A549 (cell line): Measurements from ENCODE around the gene FSTL4. TPM values are rescaled to one million over a fixed set of nuclear protein-coding genes. Genes with fewer than 3 reads are reported as not detected.
A peak's percentile ranks its signal among the peaks of the same experiment; 100 is the strongest.

Experiments
- ATAC-seq, 2 experiments: fragments of 200-7000 bp in 1 of 2; fragments of >200 bp in 1 of 2; cut with Nextera tagmentation in 1 of 2; cut with Tn5 transposase in 1 of 2; 3 replicates each; pipeline versions ENCODE4 v1.8.0 to v1.9.1; 2018 to 2020; ENCODE audit warnings: mild to moderate bottlenecking in 1 of 2, moderate library complexity in 1 of 2
- CTCF ChIA-PET: fragments of 300-600 bp; sonication (Branson Sonifier 250); formaldehyde crosslinking; extraction: SDS; loops from one replicate; lab custom pipeline; 2021; ENCODE audit warnings: antibody characterized with exemption, inconsistent platforms; lab: Yijun Ruan, JAX
- POLR2A ChIA-PET: fragments of 350-600 bp; formaldehyde crosslinking; extraction: SDS; loops from one replicate; lab custom pipeline; 2021; ENCODE audit warnings: antibody characterized with exemption, inconsistent platforms; lab: Yijun Ruan, JAX
- DNase-seq, 2 experiments: peaks; one replicate each; pipeline versions ENCODE4 v3.0.0 to v3.0.0-alpha.2; 2011 to 2016; ENCODE audit warnings: low read depth in 1 of 2, low spot score in 1 of 2
- FAIRE-seq: peaks from 2 replicates; lab custom pipeline; 2011; peaks lifted over from hg19 to GRCh38; lab: Jason Lieb, UNC
- H3K27ac ChIP-seq, 2 experiments: fragments of >200 bp; sonication (Bioruptor Twin); formaldehyde crosslinking; 3 replicates each; pipeline ENCODE4 v1.5.1; 2016 to 2017
- H3K4me1 ChIP-seq: fragments of >200 bp; sonication (Bioruptor Twin); formaldehyde crosslinking; 3 replicates; pipeline ENCODE4 v1.6.1; 2016
- H3K4me2 ChIP-seq: fragments of >200 bp; sonication (Bioruptor Twin); formaldehyde crosslinking; 3 replicates; pipeline ENCODE4 v1.6.1; 2016
- H3K4me3 ChIP-seq: fragments of >200 bp; sonication (Bioruptor Twin); formaldehyde crosslinking; 3 replicates; pipeline ENCODE4 v1.5.1; 2016
- H3K9me3 ChIP-seq: fragments of >200 bp; sonication (Bioruptor Twin); formaldehyde crosslinking; 3 replicates; pipeline ENCODE4 v1.6.1; 2016
- ATOH8 ChIP-seq: fragments of 250-450 bp; sonication (Bioruptor Pico); IDR thresholded peaks from 2 replicates; pipeline ENCODE4 v1.5.0; 2020; ENCODE audit warnings: low read depth, mild to moderate bottlenecking, moderate library complexity
- BHLHE40 ChIP-seq: IDR thresholded peaks from 2 replicates; pipeline ENCODE4 v1.6.1; 2012; ENCODE audit warnings: low read depth, low read length, inconsistent platforms
- CEBPB ChIP-seq, 2 experiments: fragments of >200 bp in 1 of 2; sonication (Bioruptor Twin) in 1 of 2; formaldehyde crosslinking in 1 of 2; IDR thresholded peaks; 2 replicates each; pipeline ENCODE4 v1.6.1; 2012 to 2016
- CHD2 ChIP-seq: fragments of 150-350 bp; IDR thresholded peaks from 2 replicates; pipeline ENCODE4 v1.6.1; 2014; ENCODE audit warnings: low read length; ENCODE audit not compliant: partially characterized antibody
- CHD4 ChIP-seq: fragments of 200-600 bp; sonication (generic); IDR thresholded peaks from 2 replicates; pipeline ENCODE4 v1.6.1; 2016; ENCODE audit warnings: antibody characterized with exemption, mild to moderate bottlenecking, borderline replicate concordance
- CTCF ChIP-seq: fragments of >200 bp; sonication (Bioruptor Twin); formaldehyde crosslinking; IDR thresholded peaks from 3 replicates; pipeline ENCODE4 v1.5.1; 2016
- EHMT2 ChIP-seq: fragments of 200-600 bp; sonication (generic); IDR thresholded peaks from 2 replicates; pipeline ENCODE4 v1.6.1; 2016; ENCODE audit warnings: antibody characterized with exemption, low read depth, mild to moderate bottlenecking, moderate library complexity
- ESRRA ChIP-seq: fragments of 150-350 bp; IDR thresholded peaks from 2 replicates; pipeline ENCODE4 v1.6.1; 2014; ENCODE audit warnings: mild to moderate bottlenecking, low read length, borderline replicate concordance
- FOSL2 ChIP-seq, 2 experiments: fragments of 450-650 bp in 1 of 2; fragments of >200 bp in 1 of 2; sonication (Bioruptor Twin) in 1 of 2; formaldehyde crosslinking; IDR thresholded peaks; 2 replicates each; pipeline versions ENCODE4 v1.5.0 to v1.6.1; 2016 to 2020; ENCODE audit warnings: mild to moderate bottlenecking in 1 of 2, moderate library complexity in 1 of 2
- HOXB5 ChIP-seq: fragments of 250-450 bp; sonication (Bioruptor Pico); IDR thresholded peaks from 2 replicates; pipeline ENCODE4 v1.5.0; 2020; ENCODE audit warnings: mild to moderate bottlenecking, moderate library complexity
- JUN ChIP-seq, 2 experiments: fragments of >200 bp; sonication (Bioruptor Twin); formaldehyde crosslinking; IDR thresholded peaks; 2 replicates in 1 of 2; 3 replicates in 1 of 2; pipeline ENCODE4 v1.6.1; 2016 to 2017
- JUNB ChIP-seq: fragments of >200 bp; sonication (Bioruptor Twin); formaldehyde crosslinking; IDR thresholded peaks from 2 replicates; pipeline ENCODE4 v1.6.1; 2016
- MYC ChIP-seq: IDR thresholded peaks from 2 replicates; pipeline ENCODE4 v1.6.1; 2012; ENCODE audit warnings: mild to moderate bottlenecking, inconsistent platforms, low read length, improper control_type of control experiment, borderline replicate concordance
- NFE2L2 ChIP-seq: fragments of 150-350 bp; conservative IDR thresholded peaks from 2 replicates; pipeline ENCODE4 v1.6.1; 2014; ENCODE audit warnings: low read length
- NPAS2 ChIP-seq: fragments of 250-450 bp; sonication (Bioruptor Pico); IDR thresholded peaks from 2 replicates; pipeline ENCODE4 v1.8.0; 2022; ENCODE audit warnings: mild to moderate bottlenecking, moderate library complexity, borderline replicate concordance
- PBX3 ChIP-seq: IDR thresholded peaks from 2 replicates; pipeline ENCODE4 v1.6.1; 2012
- POLR2A ChIP-seq: IDR thresholded peaks from 2 replicates; pipeline ENCODE4 v1.6.1; 2012; ENCODE audit warnings: mild to moderate bottlenecking, low read length
- RARB ChIP-seq: fragments of 250-450 bp; sonication (Bioruptor Pico); IDR thresholded peaks from 2 replicates; pipeline ENCODE4 v1.8.0; 2021; ENCODE audit warnings: mild to moderate bottlenecking, moderate library complexity
- SMC3 ChIP-seq: fragments of >200 bp; sonication (Bioruptor Twin); formaldehyde crosslinking; IDR thresholded peaks from 3 replicates; pipeline ENCODE4 v1.6.1; 2018; ENCODE audit warnings: inconsistent platforms
- SREBF2 ChIP-seq: fragments of 450-650 bp; IDR thresholded peaks from 2 replicates; pipeline ENCODE4 v1.6.1; 2014; ENCODE audit warnings: mild to moderate bottlenecking, moderate library complexity
- TP53 ChIP-seq: fragments of 250-450 bp; sonication (Bioruptor Pico); IDR thresholded peaks from 2 replicates; pipeline ENCODE4 v1.5.0; 2021; ENCODE audit warnings: mild to moderate bottlenecking, moderate library complexity
- ZNF302 ChIP-seq: fragments of 250-450 bp; sonication (Bioruptor Pico); IDR thresholded peaks from 2 replicates; pipeline ENCODE4 v1.9.0; 2021; ENCODE audit warnings: inconsistent platforms, mild to moderate bottlenecking, moderate library complexity
- WGBS: methylation state at CpG from one replicate; pipeline ENCODE4 v1.1.6; 2017; ENCODE audit errors: missing lambda C conversion rate; 5-methylcytosine and 5-hydroxymethylcytosine counted together
- polyA plus RNA-seq, 4 experiments: library from polyadenylated mRNA; depleted of rRNA in 3 of 4; stranded (reverse); fragments of >200 nt; fragmentation: RNase III in 1 of 4; extraction: RNeasy Plus Mini Kit Qiagen cat#74134 plus additional on column Dnase treatment in 1 of 4; gene quantifications; 2 replicates in 3 of 4; 3 replicates in 1 of 4; pipeline ENCODE4 v1.2.3, GENCODE V29; 2011 to 2017

The FSTL4 gene
- polyA plus RNA-seq, 2 of the 4 experiments (the other 2 are of a cell fraction): 1.6 to 1.8 TPM

- no peak for TF ChIP-seq ZNF302
- no peak for TF ChIP-seq SREBF2
- no peak for TF ChIP-seq RARB (CRISPR knock-in tag)
- no peak for TF ChIP-seq ATOH8 (CRISPR knock-in tag)
- no peak for TF ChIP-seq TP53
- TF ChIP-seq EHMT2: no peak
- TF ChIP-seq POLR2A: no peak
- no peak for TF ChIP-seq PBX3
- no peak for TF ChIP-seq HOXB5 (CRISPR knock-in tag)
- TF ChIP-seq, all 56 proteins: peak for 0
- 84% methylated on average over 6 of the region's 6 CpGs for WGBS
- no peak overlapping the region for H3K4me3 ChIP-seq
- ATAC-seq: no peak
- no peak overlapping the region for H3K4me2 ChIP-seq
- ChIA-PET CTCF (interaction anchor here (0.6 to 2.2 kb wide), 3 partner anchors 20 to 155 kb away, joined by 3 to 9 read pairs (median 4); no protein-coding TSS in a partner anchor), POLR2A (no interaction called here)
- DNase-seq: no peak
- peaks cover 31% of the 10 kb centered on the region for H3K4me1 ChIP-seq
- H3K27ac ChIP-seq: peak overlapping the region in 1 of 2 experiments; percentile 43; a peak in 2 of 6 replicates
- H3K9me3 ChIP-seq: no peaks in the 10 kb centered on the region
- no peak for FAIRE-seq
These were observed 384.4 kb downstream of the FSTL4 start for GRCh38 chr5:133227897-133228296.

GRCh38 chr5:133227082-133227481 lies 385.3 kb downstream of the FSTL4 start:
- H3K27ac ChIP-seq: peak overlapping the region; percentile 69 to 89
- CTCF ChIA-PET: interaction anchor here (1.0 to 2.2 kb wide), 3 partner anchors 18 to 60 kb away, joined by 3 to 9 read pairs (median 4); no protein-coding TSS in a partner anchor
- H3K9me3 ChIP-seq: no peaks in the 10 kb centered on the region
- FAIRE-seq: no peak
- DNase-seq: no peak
- TF ChIP-seq MYC: no peak
- TF ChIP-seq NPAS2 (CRISPR knock-in tag): no peak
- TF ChIP-seq TP53: no peak
- no peak for TF ChIP-seq NFE2L2
- no peak for TF ChIP-seq CHD4
- TF ChIP-seq ESRRA: no peak
- H3K4me1 ChIP-seq: peaks cover 30% of the 10 kb centered on the region
- no peak overlapping the region for H3K4me3 ChIP-seq
- POLR2A ChIA-PET: interaction anchor here (1.0 to 1.4 kb wide), 2 partner anchors 14 to 19 kb away, joined by 3 to 5 read pairs; no protein-coding TSS in a partner anchor
- ATAC-seq: no peak
- 86% methylated on average over 3 of the region's 3 CpGs for WGBS
- peak overlapping the region; percentile 63; the same call in 1 of the 3 replicates for H3K4me2 ChIP-seq

- Histone ChIP-seq H3K27ac (peak overlapping the region; percentile 69 to 89), H3K4me2 (peak overlapping the region; percentile 63), H3K4me3 (no peak overlapping the region), H3K4me1 (peaks cover 37% of the 10 kb centered on the region), H3K9me3 (no peaks in the 10 kb centered on the region)
- FAIRE-seq: no peak
- ATAC-seq: peak; percentile 27 to 30; a peak in 3 of 6 replicates
- 44% methylated on average over 1 of the region's 1 CpG for WGBS
- ChIA-PET POLR2A (interaction anchor here (1.4 kb wide), 1 partner anchor 14 kb away, joined by 3 read pairs; no protein-coding TSS in a partner anchor), CTCF (interaction anchor here (1.6 to 2.2 kb wide), 3 partner anchors 22 to 114 kb away, joined by 3 to 9 read pairs (median 6); no protein-coding TSS in a partner anchor)
- no peak for DNase-seq
- TF ChIP-seq JUNB (peak; percentile 7; the same call in 1 of the 2 replicates), FOSL2 (IDR thresholded peaks at IDR 0.05) (no peak), FOSL2 (CRISPR knock-in tag; IDR thresholded peaks at IDR 0.05) (no peak)
These were observed 386.2 kb downstream of the FSTL4 start for GRCh38 chr5:133226186-133226585.

GRCh38 chr5:133225671-133226152 lies 386.6 kb downstream of the FSTL4 start:
- H3K27ac ChIP-seq: peak overlapping the region; percentile 69 to 89
- WGBS: 26% methylated on average over 5 of the region's 7 CpGs
- FAIRE-seq (no peak), DNase-seq (peak in 1 of 2 experiments; percentile 34), ATAC-seq (peak; percentile 41 to 70)
- TF ChIP-seq SMC3: no peak
- TF ChIP-seq CEBPB (IDR thresholded peaks at IDR 0.05): 0 out of 4 replicates have a peak, but pooled peaks of 1 of the 2 experiments have one; percentile 13
- no peak for TF ChIP-seq CHD2
- TF ChIP-seq NFE2L2: no peak
- peak; percentile 45; the same call in 1 of the 2 replicates for TF ChIP-seq FOSL2 (IDR thresholded peaks at IDR 0.05)
- peak; percentile 79 for TF ChIP-seq FOSL2 (CRISPR knock-in tag; IDR thresholded peaks at IDR 0.05)
- no peak for TF ChIP-seq POLR2A
- TF ChIP-seq CTCF: no peak
- TF ChIP-seq BHLHE40: no peak
- peak; percentile 34 to 37; a peak in 1 of 5 replicates for TF ChIP-seq JUN (IDR thresholded peaks at IDR 0.05)
- TF ChIP-seq JUNB: peak; percentile 73
- peak overlapping the region; percentile 63 for H3K4me2 ChIP-seq
- no peaks in the 10 kb centered on the region for H3K9me3 ChIP-seq
- ChIA-PET CTCF (interaction anchor here (1.6 to 2.2 kb wide), 2 partner anchors 22 to 114 kb away, joined by 6 to 9 read pairs; no protein-coding TSS in a partner anchor), POLR2A (no interaction called here)
- H3K4me1 ChIP-seq: peaks cover 42% of the 10 kb centered on the region
- H3K4me3 ChIP-seq: no peak overlapping the region
